Measurements from ENCODE around the gene OR52A1.

- TF ChIP-seq CTCF (IDR thresholded peaks at IDR 0.05) = no peak
- TF ChIP-seq POLR2AphosphoS5 (IDR thresholded peaks at IDR 0.05) = no peak
Measured at GRCh38 chr11:5192738-5193137, 38.2 kb upstream of the OR52A1 start.
